K562 (cell line): Measurements from ENCODE around the gene TGOLN2. TPM values are rescaled to one million over a fixed set of nuclear protein-coding genes. Genes with fewer than 3 reads are reported as not detected.
A peak's percentile ranks its signal among the peaks of the same experiment; 100 is the strongest.

Experiments used
- ATAC-seq: fragments of 200-7000 bp; cut with Tn5 transposase; 3 replicates; pipeline ENCODE4 v1.9.1; 2020; ENCODE audit warnings: moderate library complexity
- BruUV-seq: library from RNA; stranded (reverse); fragments of 400-500 nt; replicated peaks from 2 replicates; lab custom pipeline; 2021; lab: Mats Ljungman, UMichigan
- CTCF ChIA-PET: fragments of 300-600 bp; formaldehyde crosslinking; extraction: SDS; loops from one replicate; lab custom pipeline; 2021; ENCODE audit warnings: low intra/inter-chr PET ratio; lab: Yijun Ruan, JAX
- POLR2A ChIA-PET: fragments of 300-600, 350-650 bp; sonication (Branson Sonifier 250); formaldehyde crosslinking; extraction: SDS; loops from one replicate; lab custom pipeline; 2021; ENCODE audit warnings: antibody characterized with exemption, inconsistent platforms; lab: Yijun Ruan, JAX
- DNase-seq, 4 experiments: peaks; one replicate each; pipeline versions ENCODE4 v3.0.0 to v3.0.0-alpha.2; 2011 to 2018; ENCODE audit warnings: low spot score in 3 of 4, mixed read lengths in 3 of 4; ENCODE audit errors: extremely low read depth in 1 of 4
- FAIRE-seq: peaks from 2 replicates; lab custom pipeline; 2011; peaks lifted over from hg19 to GRCh38; lab: Jason Lieb, UNC
- H2AFZ ChIP-seq: 2 replicates; pipeline ENCODE4 v1.6.0; 2011; ENCODE audit warnings: low read depth, low read length, control low read depth, inconsistent platforms
- H3K27ac ChIP-seq: fragments of 200-600 bp; 3 replicates; pipeline ENCODE4 v1.8.0; 2011; ENCODE audit warnings: low read depth, mild to moderate bottlenecking, control low read depth, inconsistent platforms, low read length, moderate library complexity, mixed read lengths; ENCODE audit errors: extremely low read depth
- H3K27me3 ChIP-seq, 2 experiments: fragments of 300-600 bp in 1 of 2; 2 replicates in 1 of 2; 3 replicates in 1 of 2; pipeline versions ENCODE4 v1.6.0 to v1.8.0; 2011; ENCODE audit warnings: inconsistent platforms in 2 of 2, low read length in 2 of 2, mild to moderate bottlenecking in 1 of 2, mixed read lengths in 1 of 2, moderate library complexity in 1 of 2; ENCODE audit not compliant: control insufficient read depth in 2 of 2, insufficient read depth in 2 of 2
- H3K36me3 ChIP-seq: fragments of 300-600 bp; 3 replicates; pipeline ENCODE4 v1.8.0; 2011; ENCODE audit warnings: mild to moderate bottlenecking, low read length, inconsistent platforms; ENCODE audit not compliant: control insufficient read depth, insufficient read depth
- H3K4me1 ChIP-seq, 2 experiments: fragments of 200-600 bp in 1 of 2; replicated peaks in 1 of 2; 2 replicates in 1 of 2; 3 replicates in 1 of 2; pipeline versions ENCODE4 v1.5.1 to v1.8.0; 2011; ENCODE audit warnings: inconsistent platforms in 2 of 2, low read length in 2 of 2, mild to moderate bottlenecking in 1 of 2, mixed read lengths in 1 of 2, moderate library complexity in 1 of 2; ENCODE audit not compliant: control insufficient read depth in 2 of 2, insufficient read depth in 2 of 2
- H3K4me2 ChIP-seq: 2 replicates; pipeline ENCODE4 v1.6.1; 2011; ENCODE audit warnings: low read length, control low read depth, inconsistent platforms, mixed read lengths; ENCODE audit not compliant: insufficient read depth
- H3K4me3 ChIP-seq: fragments of 200-600 bp; sonication (generic), shearing (Covaris generic); 2 replicates; pipeline ENCODE4 v1.5.1; 2016; ENCODE audit warnings: control low read depth, inconsistent platforms
- H3K79me2 ChIP-seq: fragments of 200-600 bp; 3 replicates; pipeline ENCODE4 v1.8.0; 2011; ENCODE audit warnings: low read length, inconsistent platforms; ENCODE audit not compliant: control insufficient read depth, insufficient read depth
- H3K9ac ChIP-seq, 2 experiments: 2 replicates each; pipeline versions ENCODE4 v1.6.0 to v1.6.1; 2011; ENCODE audit warnings: low read depth in 2 of 2, low read length in 2 of 2, control low read depth in 1 of 2, inconsistent platforms in 1 of 2, mild to moderate bottlenecking in 1 of 2, mixed read lengths in 1 of 2; ENCODE audit not compliant: insufficient read depth in 1 of 2
- H3K9me1 ChIP-seq: one replicate; pipeline ENCODE4 v1.6.0; 2011; ENCODE audit warnings: inconsistent platforms, mild to moderate bottlenecking, low read length, moderate library complexity; ENCODE audit not compliant: control insufficient read depth, insufficient read depth
- H3K9me3 ChIP-seq: replicated peaks from 2 replicates; pipeline ENCODE4 v1.5.1; 2011; ENCODE audit warnings: low read depth, low read length, inconsistent platforms; ENCODE audit not compliant: control insufficient read depth, insufficient read depth
- H4K20me1 ChIP-seq: replicated peaks from 2 replicates; pipeline ENCODE4 v1.6.1; 2011; ENCODE audit warnings: low read length, inconsistent platforms, mixed read lengths; ENCODE audit not compliant: control insufficient read depth, insufficient read depth
- DPF2 ChIP-seq: fragments of 450-650 bp; IDR thresholded peaks from 2 replicates; pipeline ENCODE4 v1.6.1; 2016
- E2F6 ChIP-seq, 2 experiments: IDR thresholded peaks; 2 replicates each; pipeline ENCODE4 v1.6.1; 2011; ENCODE audit warnings: borderline replicate concordance in 1 of 2, control low read depth in 1 of 2, low read depth in 1 of 2, low read length in 1 of 2, mild to moderate bottlenecking in 1 of 2, mixed read lengths in 1 of 2, moderate library complexity in 1 of 2; ENCODE audit not compliant: insufficient read depth in 1 of 2, insufficient read length in 1 of 2, poor library complexity in 1 of 2, severe bottlenecking in 1 of 2; ENCODE audit errors: extremely low read depth in 1 of 2
- HES1 ChIP-seq: fragments of 450-650 bp; IDR thresholded peaks from 2 replicates; pipeline ENCODE4 v1.6.1; 2016; ENCODE audit warnings: low read depth, mild to moderate bottlenecking, moderate library complexity
- HNRNPK ChIP-seq: fragments of 200-400 bp; formaldehyde crosslinking; IDR thresholded peaks from one replicate; pipeline ENCODE4 v1.6.1; 2018; ENCODE audit warnings: mild to moderate bottlenecking, low read depth, low read length; ENCODE audit not compliant: poor library complexity, severe bottlenecking
- NELFE ChIP-seq: IDR thresholded peaks from 2 replicates; pipeline ENCODE4 v1.6.1; 2011; ENCODE audit warnings: mild to moderate bottlenecking; ENCODE audit not compliant: insufficient read depth, insufficient read length
- PTTG1 ChIP-seq: fragments of 450-650 bp; IDR thresholded peaks from 2 replicates; pipeline ENCODE4 v1.6.1; 2016; ENCODE audit warnings: low read depth, mild to moderate bottlenecking, missing genetic modification characterization, missing compliant biosample characterization
- SETDB1 ChIP-seq: IDR thresholded peaks from one replicate; pipeline ENCODE4 v1.6.1; 2012; ENCODE audit warnings: low read length, control low read depth, inconsistent platforms
- SMAD2 ChIP-seq: fragments of 150-350 bp; IDR thresholded peaks from 2 replicates; pipeline ENCODE4 v1.6.1; 2014; ENCODE audit warnings: low read depth, mild to moderate bottlenecking, low read length
- SMARCE1 ChIP-seq: fragments of 450-650 bp; IDR thresholded peaks from 2 replicates; pipeline ENCODE4 v1.7.1; 2016; ENCODE audit warnings: mild to moderate bottlenecking
- THRAP3 ChIP-seq: fragments of 450-650 bp; IDR thresholded peaks from 2 replicates; pipeline ENCODE4 v1.6.1; 2016; ENCODE audit warnings: mild to moderate bottlenecking, inconsistent platforms, borderline replicate concordance
- UBTF ChIP-seq, 2 experiments: IDR thresholded peaks; 2 replicates each; pipeline ENCODE4 v1.6.1; 2012; ENCODE audit warnings: improper control_type of control experiment in 2 of 2, low read depth in 2 of 2, low read length in 2 of 2, borderline replicate concordance in 1 of 2
- ZBTB17 ChIP-seq: fragments of 450-650 bp; formaldehyde crosslinking; IDR thresholded peaks from 2 replicates; pipeline ENCODE4 v1.4.0; 2020; ENCODE audit warnings: mild to moderate bottlenecking
- ZFPM2 ChIP-seq: fragments of 250-450 bp; sonication (Bioruptor Pico); IDR thresholded peaks from 2 replicates; pipeline ENCODE4 v1.5.1; 2022; ENCODE audit warnings: mild to moderate bottlenecking
- ZNF143 ChIP-seq: sonication (generic); formaldehyde crosslinking; IDR thresholded peaks from 2 replicates; pipeline ENCODE4 v1.9.0; 2022; ENCODE audit warnings: mild to moderate bottlenecking, missing genetic modification reagents
- ZNF224 ChIP-seq: sonication (generic); formaldehyde crosslinking; IDR thresholded peaks from 2 replicates; pipeline ENCODE4 v1.8.0; 2022; ENCODE audit warnings: mild to moderate bottlenecking, missing genetic modification reagents
- ZNF707 ChIP-seq: fragments of 250-450 bp; sonication (Bioruptor Pico); conservative IDR thresholded peaks from 2 replicates; pipeline ENCODE4 v1.8.0; 2022; ENCODE audit warnings: inconsistent platforms, mild to moderate bottlenecking, moderate library complexity
- WGBS: fragments of 100-300 bp; shearing (Covaris generic); methylation state at CpG from one replicate; pipeline ENCODE4 v1.1.6; 2016; ENCODE audit warnings: low coverage, mixed read lengths; ENCODE audit not compliant: insufficient coverage; ENCODE audit errors: missing lambda C conversion rate; 5-methylcytosine and 5-hydroxymethylcytosine counted together
- in situ Hi-C: fragments of 300-500 bp; cut with MboI; formaldehyde crosslinking; loops from 4 replicates; pipeline ENCODE4 v1.15.0; 2018; ENCODE audit warnings: inconsistent platforms, mixed read lengths
- intact Hi-C: fragments of 100-400 bp; cut with micrococcal nuclease; formaldehyde crosslinking; loops from 2 replicates; pipeline ENCODE4 v1.14.2; 2022
- polyA plus RNA-seq, 8 experiments: library from polyadenylated mRNA; depleted of rRNA in 4 of 8; stranded (reverse) in 5 of 8; unstranded in 3 of 8; fragments of >200 nt; fragmentation: Nextera tagmentation in 2 of 8; fragmentation: Illumina TruSeq in 1 of 8; extraction: Ambion mirVana in 2 of 8; extraction: Trizol in 1 of 8; gene quantifications; 2 replicates each; pipeline versions ENCODE4 v1.2.1 to v1.2.3, GENCODE V29; 2011 to 2014; ENCODE audit warnings: inconsistent platforms in 1 of 8, missing spikeins in 1 of 8
- total RNA-seq, 7 experiments: library from RNA; depleted of rRNA in 6 of 7; stranded (reverse); fragments of >200 nt in 6 of 7; fragmentation: Illumina TruSeq in 2 of 7; extraction: Trizol in 2 of 7; gene quantifications; 2 replicates each; pipeline versions ENCODE4 v1.2.1 to v1.2.3, GENCODE V29; 2011 to 2021; ENCODE audit warnings: low replicate concordance in 1 of 7

Gene TGOLN2
- total and polyA plus RNA-seq, 9 of the 15 experiments (the other 6 are each of a cell fraction or from before 2014, with no cell fraction given), result 13.0 to 66.5 (median 35.9) TPM

- ATAC-seq, result peak; percentile 60; the same call in 2 of the 3 replicates
- Histone ChIP-seq H3K27ac (peak overlapping the region; percentile 97), H3K79me2 (peaks cover 49% of the 10 kb centered on the region), H3K4me3 (peak overlapping the region; percentile 82), H3K4me1 (peaks cover 21 to 27% of the 10 kb centered on the region in 2 experiments; a peak in 4 of 5 replicates), H3K36me3 (peaks cover 44% of the 10 kb centered on the region), H3K9ac (peak overlapping the region; percentile 93 to 98), H3K9me3 (no peaks in the 10 kb centered on the region), H2AFZ (peak overlapping the region; percentile 99), H3K9me1 (no peaks in the 10 kb centered on the region), H3K4me2 (peak overlapping the region; percentile 97), H4K20me1 (peaks cover 15% of the 10 kb centered on the region), H3K27me3 (no peaks in the 10 kb centered on the region)
- under 1% methylated on average over 37 of the region's 41 CpGs for WGBS
- in situ Hi-C loops, result no loop called here
- TSS peak; percentile 52 for BruUV-seq
- FAIRE-seq, result no peak
- peak in 2 of 4 experiments; percentile 50 to 58 for DNase-seq
- intact Hi-C loops, result loop anchor here (5.0 kb wide), 3 partner anchors 90 to 290 kb away; partner anchors contain the start of genes SH2D6 and USP39
- ChIA-PET POLR2A (interaction anchor here (0.5 to 2.6 kb wide), 20 partner anchors 10 to 853 kb away, joined by 3 to 13 read pairs (median 3); partner anchors contain the start of genes C2orf68, ELMOD3 and RETSAT), CTCF (no interaction called here)
- TF ChIP-seq SMARCE1 (no peak), ZNF707 (no peak), ZNF224 (CRISPR knock-in tag) (no peak), ZBTB17 (CRISPR knock-in tag) (peak; percentile 86), ZNF143 (CRISPR knock-in tag) (no peak), HNRNPK (no peak), SMAD2 (no peak), NELFE (no peak), UBTF (IDR thresholded peaks at IDR 0.05; ENCODE audit: borderline replicate concordance in 1 of 2, low read depth in 2 of 2, low read length in 2 of 2) (0 out of 4 replicates have a peak, but pooled peaks have one; percentile 20 to 26), ZFPM2 (CRISPR knock-in tag) (no peak), PTTG1 (tag) (no peak), THRAP3 (no peak), HES1 (no peak), E2F6 (IDR thresholded peaks at IDR 0.05; ENCODE audit: borderline replicate concordance in 1 of 2, extremely low read depth in 1 of 2, insufficient read depth in 1 of 2, insufficient read length in 1 of 2, low read depth in 1 of 2, low read length in 1 of 2, poor library complexity in 1 of 2, severe bottlenecking in 1 of 2) (no peak), SETDB1 (no peak), DPF2 (no peak)
Measured at GRCh38 chr2:85327160-85327821, 498 bp downstream of the TGOLN2 start.
